AG04450 (cell line): ENCODE data around the gene CHPT1. TPM values are rescaled to one million over a fixed set of nuclear protein-coding genes. Genes with fewer than 3 reads are reported as not detected.
A peak's percentile ranks its signal among the peaks of the same experiment; 100 is the strongest.

Experiments
- CTCF ChIA-PET: fragments of 300-600, 350-600 bp; formaldehyde crosslinking; extraction: SDS; loops from one replicate; lab custom pipeline; 2022; ENCODE audit warnings: antibody characterized with exemption, inconsistent platforms; lab: Charles Lee
- POLR2A ChIA-PET: fragments of 350-600 bp; formaldehyde crosslinking; extraction: SDS; loops from one replicate; lab custom pipeline; 2021; ENCODE audit warnings: antibody characterized with exemption, inconsistent platforms; lab: Yijun Ruan, JAX
- DNase-seq: peaks from one replicate; pipeline ENCODE4 v3.0.0-alpha.2; 2011; ENCODE audit warnings: low read depth, low spot score
- H3K27ac ChIP-seq: one replicate; pipeline ENCODE4 v1.5.1; 2012; ENCODE audit warnings: low read depth, low read length, control low read depth
- H3K27me3 ChIP-seq: one replicate; pipeline ENCODE4 v1.6.0; 2012; ENCODE audit warnings: low read length; ENCODE audit not compliant: control insufficient read depth, insufficient read depth
- H3K4me3 ChIP-seq: 2 replicates; pipeline ENCODE4 v1.5.1; 2011; ENCODE audit warnings: mild to moderate bottlenecking, low read depth, low read length, control low read depth
- H3K9me3 ChIP-seq: 2 replicates; pipeline ENCODE4 v1.5.1; 2012; ENCODE audit warnings: low read length; ENCODE audit not compliant: control insufficient read depth, insufficient read depth
- polyA plus RNA-seq: library from polyadenylated mRNA; depleted of rRNA; stranded (reverse); fragments of >200 nt; gene quantifications from 2 replicates; pipeline ENCODE4 v1.2.3, GENCODE V29; 2011
- TF ChIP-seq, protein P1 (sequence below): IDR thresholded peaks from 2 replicates; pipeline ENCODE4 v1.5.1; 2011; ENCODE audit warnings: low read depth, low read length, control low read depth, inconsistent platforms

The CHPT1 gene
- polyA plus RNA-seq, 1 experiment = 26.9 TPM

DNA sequence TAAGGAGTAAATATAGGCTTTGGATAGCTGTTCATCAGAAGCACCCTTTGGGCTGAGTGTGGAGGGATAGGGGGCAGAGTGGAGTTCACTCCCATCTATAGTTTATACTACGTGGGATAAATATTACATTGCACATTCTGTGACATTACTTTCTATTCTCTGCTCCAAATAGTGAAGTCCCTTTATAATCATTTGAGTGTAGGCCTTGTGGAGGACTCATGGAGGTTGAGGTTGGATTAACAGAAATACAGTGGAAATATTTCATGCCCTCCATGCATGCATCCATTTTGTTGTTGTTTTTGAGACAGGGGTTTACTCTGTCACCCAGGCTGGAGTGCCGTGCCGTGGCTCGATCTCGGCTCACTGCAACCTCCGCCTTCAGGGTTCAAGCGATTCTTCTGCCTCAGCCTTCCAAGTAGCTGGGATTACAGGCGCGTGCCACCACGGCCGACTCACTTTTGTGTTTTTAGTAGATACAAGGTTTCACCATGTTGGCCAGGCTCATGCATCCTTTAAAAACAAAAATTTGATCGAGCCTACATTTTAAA is 1.4 kb downstream of the CHPT1 start:
- Histone ChIP-seq H3K27ac (no peak overlapping the region), H3K4me3 (peak overlapping the region; percentile 91), H3K27me3 (no peaks in the 10 kb centered on the region), H3K9me3 (peaks cover 4% of the 10 kb centered on the region)
- POLR2A ChIA-PET = no interaction called here
- TF ChIP-seq, protein P1, sequence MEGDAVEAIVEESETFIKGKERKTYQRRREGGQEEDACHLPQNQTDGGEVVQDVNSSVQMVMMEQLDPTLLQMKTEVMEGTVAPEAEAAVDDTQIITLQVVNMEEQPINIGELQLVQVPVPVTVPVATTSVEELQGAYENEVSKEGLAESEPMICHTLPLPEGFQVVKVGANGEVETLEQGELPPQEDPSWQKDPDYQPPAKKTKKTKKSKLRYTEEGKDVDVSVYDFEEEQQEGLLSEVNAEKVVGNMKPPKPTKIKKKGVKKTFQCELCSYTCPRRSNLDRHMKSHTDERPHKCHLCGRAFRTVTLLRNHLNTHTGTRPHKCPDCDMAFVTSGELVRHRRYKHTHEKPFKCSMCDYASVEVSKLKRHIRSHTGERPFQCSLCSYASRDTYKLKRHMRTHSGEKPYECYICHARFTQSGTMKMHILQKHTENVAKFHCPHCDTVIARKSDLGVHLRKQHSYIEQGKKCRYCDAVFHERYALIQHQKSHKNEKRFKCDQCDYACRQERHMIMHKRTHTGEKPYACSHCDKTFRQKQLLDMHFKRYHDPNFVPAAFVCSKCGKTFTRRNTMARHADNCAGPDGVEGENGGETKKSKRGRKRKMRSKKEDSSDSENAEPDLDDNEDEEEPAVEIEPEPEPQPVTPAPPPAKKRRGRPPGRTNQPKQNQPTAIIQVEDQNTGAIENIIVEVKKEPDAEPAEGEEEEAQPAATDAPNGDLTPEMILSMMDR = peak; percentile 50
- CTCF ChIA-PET = interaction anchor here (0.6 to 1.4 kb wide), 8 partner anchors 9 to 288 kb away, joined by 3 to 9 read pairs (median 3); no protein-coding TSS in a partner anchor
- DNase-seq = no peak

DNA sequence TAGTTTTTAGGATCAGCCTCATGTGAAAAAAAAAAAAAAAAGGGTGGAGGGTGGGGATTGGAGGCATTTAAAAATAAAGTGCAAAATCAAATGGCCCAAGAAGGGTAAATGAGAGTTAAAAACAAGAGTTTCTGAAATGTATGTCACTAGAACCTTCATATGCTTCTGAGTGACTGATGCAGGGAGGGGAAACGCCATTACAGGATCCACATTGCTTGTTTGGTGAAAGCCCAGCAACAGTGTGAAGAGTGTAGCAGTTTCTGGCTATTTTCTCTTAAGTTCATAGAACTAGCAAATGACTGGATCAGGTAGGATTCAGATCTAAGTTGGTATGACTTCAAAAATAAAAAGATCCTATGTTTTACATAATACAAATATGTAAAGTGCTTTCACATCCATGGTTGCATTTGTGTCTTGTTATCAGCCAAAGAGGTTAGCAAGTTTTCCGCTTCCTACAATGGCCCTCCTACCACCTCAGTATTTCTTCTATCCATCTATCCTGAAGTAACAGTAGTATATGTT is 2.9 kb downstream of the CHPT1 start:
- ChIA-PET CTCF (interaction anchor here (0.7 to 0.9 kb wide), 2 partner anchors 124 to 660 kb away, joined by 3 read pairs; no protein-coding TSS in a partner anchor), POLR2A (no interaction called here)
- Histone ChIP-seq H3K4me3 (no peak overlapping the region), H3K27me3 (no peaks in the 10 kb centered on the region), H3K27ac (no peak overlapping the region), H3K9me3 (no peaks in the 10 kb centered on the region; the same call in 1 of the 2 replicates)
- TF ChIP-seq, protein P1 = no peak
- DNase-seq = no peak

DNA sequence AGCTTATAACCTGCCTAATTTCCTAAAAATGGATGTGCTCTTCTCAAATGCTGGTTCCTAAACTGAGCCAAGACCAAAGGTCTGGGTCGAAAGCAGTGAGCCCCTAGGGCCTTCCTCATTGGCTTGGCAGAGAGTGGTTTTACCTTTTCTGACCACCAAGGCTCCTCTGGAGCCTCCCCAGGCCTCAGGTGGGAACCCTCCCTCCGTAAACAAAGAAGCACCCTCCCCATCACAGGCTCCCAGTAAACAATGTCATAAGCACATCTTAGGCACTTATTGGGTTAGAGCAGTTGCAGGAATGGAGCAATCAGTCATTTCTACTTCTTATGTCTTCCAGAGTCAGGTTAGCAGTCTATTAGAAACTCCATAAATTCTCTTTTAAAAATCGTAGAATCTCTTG is 6.0 kb downstream of the CHPT1 start:
- no peak overlapping the region for H3K27ac ChIP-seq
- ChIA-PET CTCF (no interaction called here), POLR2A (no interaction called here)
- no peak for DNase-seq
- no peaks in the 10 kb centered on the region for H3K9me3 ChIP-seq
- H3K27me3 ChIP-seq = no peaks in the 10 kb centered on the region
- TF ChIP-seq, protein P1 = no peak
- no peak overlapping the region for H3K4me3 ChIP-seq

DNA sequence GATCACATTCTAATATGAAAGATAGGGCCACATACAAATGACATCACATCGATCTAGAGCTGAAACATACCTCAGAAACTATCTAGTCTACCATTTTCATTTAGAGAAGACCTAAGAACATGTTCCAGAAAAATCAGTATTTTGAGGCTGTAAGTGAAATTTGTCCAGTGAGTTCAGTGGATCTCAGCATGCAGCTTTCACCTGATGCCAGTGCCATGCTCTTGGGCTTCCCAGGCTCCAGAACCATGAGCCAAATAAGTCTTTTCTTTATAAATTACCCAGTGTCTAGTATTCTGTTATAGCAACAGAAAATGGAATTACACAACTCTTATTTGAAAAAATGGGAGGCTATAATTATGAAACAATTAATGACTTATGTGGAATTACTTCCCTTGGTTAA is 9.0 kb downstream of the CHPT1 start:
- POLR2A ChIA-PET = no interaction called here
- H3K4me3 ChIP-seq = no peak overlapping the region
- TF ChIP-seq, protein P1 = no peak
- no peak overlapping the region for H3K27ac ChIP-seq
- CTCF ChIA-PET = no interaction called here
- H3K27me3 ChIP-seq = no peaks in the 10 kb centered on the region
- H3K9me3 ChIP-seq = no peaks in the 10 kb centered on the region
- no peak for DNase-seq

DNA sequence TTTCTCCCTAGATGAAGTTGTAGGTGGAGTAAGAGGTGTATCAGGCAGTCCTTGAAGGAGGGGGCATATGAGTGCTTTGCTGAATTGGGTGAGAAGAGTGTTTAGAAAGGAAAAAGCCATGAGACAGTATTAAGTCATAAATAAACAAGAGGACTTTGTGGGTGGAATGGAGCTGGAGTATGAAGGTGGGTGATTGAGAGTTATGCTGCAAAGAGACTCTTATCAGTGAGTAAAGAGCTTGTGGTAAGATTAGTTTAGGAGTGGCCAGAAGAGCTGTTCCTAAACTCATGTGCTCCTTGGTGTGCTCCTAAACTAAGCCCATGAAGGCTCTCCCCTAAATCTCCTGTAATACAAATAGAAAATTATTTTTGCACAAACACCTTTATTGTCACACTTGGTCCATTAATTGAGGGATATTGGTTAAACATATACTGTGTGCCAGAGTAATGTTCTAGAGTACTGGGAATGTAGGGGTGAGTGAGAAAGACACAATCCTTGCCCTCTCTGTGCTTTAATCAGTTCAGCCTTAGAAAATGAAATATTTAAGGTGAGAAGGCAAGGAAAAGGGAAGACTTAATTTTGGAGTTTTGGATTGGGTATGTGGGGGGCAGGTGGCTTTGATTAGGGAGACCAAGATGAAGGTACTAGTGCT is 9.8 kb downstream of the CHPT1 start:
- CTCF ChIA-PET = no interaction called here
- H3K4me3 ChIP-seq = no peak overlapping the region
- DNase-seq = no peak
- H3K27ac ChIP-seq = no peak overlapping the region
- TF ChIP-seq, protein P1 = no peak
- no peaks in the 10 kb centered on the region for H3K9me3 ChIP-seq
- POLR2A ChIA-PET = no interaction called here
- no peaks in the 10 kb centered on the region for H3K27me3 ChIP-seq
